Neuronal stem cell (in vitro differentiated cells): ENCODE data around the gene LTA.
A peak's percentile ranks its signal among the peaks of the same experiment; 100 is the strongest.

ENCODE experiments used
- DNase-seq: peaks from one replicate; pipeline ENCODE4 v3.0.0-alpha.2; 2013; ENCODE audit warnings: low spot score
- H2AFZ ChIP-seq: one replicate; pipeline ENCODE4 v1.6.1; 2013; ENCODE audit warnings: mild to moderate bottlenecking, low read length, inconsistent platforms
- H2AK5ac ChIP-seq: 2 replicates; pipeline ENCODE4 v1.6.1; 2013; ENCODE audit warnings: low read depth, mild to moderate bottlenecking, inconsistent platforms, low read length, moderate library complexity, mixed read lengths
- H2BK120ac ChIP-seq: 2 replicates; pipeline ENCODE4 v1.6.1; 2013; ENCODE audit warnings: low read depth, mild to moderate bottlenecking, inconsistent platforms, low read length, moderate library complexity, mixed read lengths
- H2BK12ac ChIP-seq: one replicate; pipeline ENCODE4 v1.6.1; 2013; ENCODE audit warnings: low read length, inconsistent platforms
- H2BK15ac ChIP-seq: 2 replicates; pipeline ENCODE4 v1.6.1; 2013; ENCODE audit warnings: mild to moderate bottlenecking, low read length, inconsistent platforms, mixed read lengths
- H2BK5ac ChIP-seq: one replicate; pipeline ENCODE4 v1.6.1; 2013; ENCODE audit warnings: inconsistent platforms, mild to moderate bottlenecking, low read length, moderate library complexity
- H3K14ac ChIP-seq: one replicate; pipeline ENCODE4 v1.6.1; 2013; ENCODE audit warnings: low read length, inconsistent platforms
- H3K18ac ChIP-seq: 2 replicates; pipeline ENCODE4 v1.6.1; 2013; ENCODE audit warnings: low read length, inconsistent platforms
- H3K23ac ChIP-seq: 2 replicates; pipeline ENCODE4 v1.6.1; 2013; ENCODE audit warnings: low read depth, mild to moderate bottlenecking, mixed read lengths, low read length, inconsistent platforms; ENCODE audit not compliant: poor library complexity
- H3K27ac ChIP-seq: replicated peaks from 3 replicates; pipeline ENCODE4 v1.5.1; 2013; ENCODE audit warnings: low read length, inconsistent platforms
- H3K27me3 ChIP-seq, 3 experiments: 2 replicates each; pipeline ENCODE4 v1.6.1; 2013; ENCODE audit warnings: low read length in 3 of 3, mild to moderate bottlenecking in 2 of 3, inconsistent platforms in 1 of 3, low read depth in 1 of 3, mixed read lengths in 1 of 3, moderate library complexity in 1 of 3; ENCODE audit not compliant: control insufficient read depth in 3 of 3, insufficient read depth in 3 of 3
- H3K36me3 ChIP-seq, 2 donors: replicated peaks in 1 of 2; 2 replicates each; pipeline ENCODE4 v1.6.1; 2013; ENCODE audit warnings: low read length in 2 of 2; ENCODE audit not compliant: control insufficient read depth in 2 of 2, insufficient read depth in 2 of 2
- H3K4ac ChIP-seq: 2 replicates; pipeline ENCODE4 v1.6.1; 2013; ENCODE audit warnings: inconsistent platforms, mild to moderate bottlenecking, low read length, moderate library complexity
- H3K4me1 ChIP-seq, 2 donors: 1 replicate in 1 of 2; 2 replicates in 1 of 2; pipeline ENCODE4 v1.6.1; 2013; ENCODE audit warnings: low read length in 2 of 2, low read depth in 1 of 2; ENCODE audit not compliant: control insufficient read depth in 2 of 2, insufficient read depth in 1 of 2
- H3K4me2 ChIP-seq: one replicate; pipeline ENCODE4 v1.6.1; 2013; ENCODE audit warnings: mild to moderate bottlenecking, low read length, inconsistent platforms; ENCODE audit not compliant: insufficient read depth, poor library complexity, severe bottlenecking
- H3K4me3 ChIP-seq, 2 donors: 2 replicates each; pipeline ENCODE4 v1.5.1; 2013; ENCODE audit warnings: low read length in 2 of 2, mild to moderate bottlenecking in 2 of 2, inconsistent platforms in 1 of 2, moderate library complexity in 1 of 2
- H3K79me1 ChIP-seq: one replicate; pipeline ENCODE4 v1.6.1; 2013; ENCODE audit warnings: low read depth, mild to moderate bottlenecking, inconsistent platforms, low read length, moderate library complexity
- H3K9ac ChIP-seq: one replicate; pipeline ENCODE4 v1.6.1; 2013; ENCODE audit warnings: mild to moderate bottlenecking, low read depth, low read length, inconsistent platforms; ENCODE audit not compliant: poor library complexity
- H3K9me3 ChIP-seq, 2 donors: replicated peaks in 1 of 2; 2 replicates each; pipeline versions ENCODE3 to v1.6.1; 2013; ENCODE audit warnings: low read length in 2 of 2, mild to moderate bottlenecking in 2 of 2, inconsistent platforms in 1 of 2, low read depth in 1 of 2, mixed read lengths in 1 of 2, moderate library complexity in 1 of 2; ENCODE audit not compliant: control insufficient read depth in 2 of 2, insufficient read depth in 1 of 2
- H4K8ac ChIP-seq: one replicate; pipeline ENCODE4 v1.6.1; 2013; ENCODE audit warnings: low read depth, mild to moderate bottlenecking, inconsistent platforms, low read length, moderate library complexity
- H4K91ac ChIP-seq: one replicate; pipeline ENCODE4 v1.6.1; 2013; ENCODE audit warnings: low read length, low read depth, mild to moderate bottlenecking, inconsistent platforms; ENCODE audit not compliant: poor library complexity
- WGBS, 2 donors: extraction: QIAGEN DNeasy Blood & Tissue Kit; methylation state at CpG; one replicate each; pipeline ENCODE4 v1.1.7; 2013; ENCODE audit warnings: missing lambda C conversion rate in 2 of 2, mixed read lengths in 1 of 2; ENCODE audit not compliant: insufficient read length in 2 of 2, insufficient replicate concordance in 1 of 2; ENCODE audit errors: extremely low coverage in 2 of 2; 5-methylcytosine and 5-hydroxymethylcytosine counted together

The LTA gene

DNA sequence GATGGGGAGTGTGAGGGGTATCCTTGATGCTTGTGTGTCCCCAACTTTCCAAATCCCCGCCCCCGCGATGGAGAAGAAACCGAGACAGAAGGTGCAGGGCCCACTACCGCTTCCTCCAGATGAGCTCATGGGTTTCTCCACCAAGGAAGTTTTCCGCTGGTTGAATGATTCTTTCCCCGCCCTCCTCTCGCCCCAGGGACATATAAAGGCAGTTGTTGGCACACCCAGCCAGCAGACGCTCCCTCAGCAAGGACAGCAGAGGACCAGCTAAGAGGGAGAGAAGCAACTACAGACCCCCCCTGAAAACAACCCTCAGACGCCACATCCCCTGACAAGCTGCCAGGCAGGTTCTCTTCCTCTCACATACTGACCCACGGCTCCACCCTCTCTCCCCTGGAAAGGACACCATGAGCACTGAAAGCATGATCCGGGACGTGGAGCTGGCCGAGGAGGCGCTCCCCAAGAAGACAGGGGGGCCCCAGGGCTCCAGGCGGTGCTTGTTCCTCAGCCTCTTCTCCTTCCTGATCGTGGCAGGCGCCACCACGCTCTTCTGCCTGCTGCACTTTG is 3.3 kb downstream of the LTA start, which contains the start of gene TNF:
TSS of gene TNF (plus strand) at position 231 of the 567 bp plus-strand sequence. CDS start at position 408, 177 bp downstream.
- no peak within 1 kb of the TSS for H3K27ac ChIP-seq
- H3K9ac ChIP-seq = no peak within 1 kb of the TSS
- H3K14ac ChIP-seq = no peak within 1 kb of the TSS
- H3K4me3 ChIP-seq = no peak within 1 kb of the TSS
- no peak within 1 kb of the TSS for H2BK12ac ChIP-seq
- no peak within 1 kb of the TSS for H3K18ac ChIP-seq
- no peak within 1 kb of the TSS for H3K4me2 ChIP-seq
- H3K79me1 ChIP-seq = no peaks in the 10 kb centered on the region
- peaks cover 0 to 50% (median under 1%) of the 10 kb centered on the region in 3 experiments for H3K27me3 ChIP-seq
- no peaks in the 10 kb centered on the region for H3K36me3 ChIP-seq
- no CpG with 5 or more reads among the region's 19 CpGs for WGBS, 2 donors
- no peak within 1 kb of the TSS for H4K91ac ChIP-seq
- no peak within 1 kb of the TSS for H2BK120ac ChIP-seq
- no peak within 1 kb of the TSS for H3K23ac ChIP-seq
- DNase-seq = no peak
- H2BK5ac ChIP-seq = no peak within 1 kb of the TSS
- no peaks in the 10 kb centered on the region for H3K9me3 ChIP-seq
- peak within 1 kb of the TSS; percentile 19 for H2AK5ac ChIP-seq
- no peak within 1 kb of the TSS for H4K8ac ChIP-seq
- H3K4me1 ChIP-seq = peaks cover 0 to 4% of the 10 kb centered on the region in 2 donors
- H3K4ac ChIP-seq = no peak within 1 kb of the TSS
- no peak within 1 kb of the TSS for H2BK15ac ChIP-seq
- no peak within 1 kb of the TSS for H2AFZ ChIP-seq

DNA sequence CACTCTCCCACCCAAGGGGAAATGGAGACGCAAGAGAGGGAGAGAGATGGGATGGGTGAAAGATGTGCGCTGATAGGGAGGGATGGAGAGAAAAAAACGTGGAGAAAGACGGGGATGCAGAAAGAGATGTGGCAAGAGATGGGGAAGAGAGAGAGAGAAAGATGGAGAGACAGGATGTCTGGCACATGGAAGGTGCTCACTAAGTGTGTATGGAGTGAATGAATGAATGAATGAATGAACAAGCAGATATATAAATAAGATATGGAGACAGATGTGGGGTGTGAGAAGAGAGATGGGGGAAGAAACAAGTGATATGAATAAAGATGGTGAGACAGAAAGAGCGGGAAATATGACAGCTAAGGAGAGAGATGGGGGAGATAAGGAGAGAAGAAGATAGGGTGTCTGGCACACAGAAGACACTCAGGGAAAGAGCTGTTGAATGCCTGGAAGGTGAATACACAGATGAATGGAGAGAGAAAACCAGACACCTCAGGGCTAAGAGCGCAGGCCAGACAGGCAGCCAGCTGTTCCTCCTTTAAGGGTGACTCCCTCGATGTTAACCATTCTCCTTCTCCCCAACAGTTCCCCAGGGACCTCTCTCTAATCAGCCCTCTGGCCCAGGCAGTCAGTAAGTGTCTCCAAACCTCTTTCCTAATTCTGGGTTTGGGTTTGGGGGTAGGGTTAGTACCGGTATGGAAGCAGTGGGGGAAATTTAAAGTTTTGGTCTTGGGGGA is 4.0 kb downstream of the LTA start:
- Histone ChIP-seq H3K27me3 (peaks cover 0 to 52% (median 3%) of the 10 kb centered on the region in 3 experiments), H3K9ac (no peak overlapping the region), H3K4me3 (no peak overlapping the region), H4K91ac (no peak overlapping the region), H3K27ac (no peak overlapping the region), H3K4me2 (no peak overlapping the region), H2BK5ac (no peak overlapping the region), H2AFZ (no peak overlapping the region), H3K14ac (no peak overlapping the region), H2AK5ac (no peak overlapping the region), H2BK120ac (no peak overlapping the region), H3K79me1 (no peaks in the 10 kb centered on the region), H3K4ac (no peak overlapping the region), H3K36me3 (no peaks in the 10 kb centered on the region), H2BK15ac (no peak overlapping the region), H2BK12ac (no peak overlapping the region), H3K9me3 (no peaks in the 10 kb centered on the region), H4K8ac (no peak overlapping the region), H3K18ac (no peak overlapping the region), H3K4me1 (peaks cover 2 to 7% of the 10 kb centered on the region in 2 donors), H3K23ac (no peak overlapping the region)
- 100% methylated on average over 5 of the region's 8 CpGs; no CpG with 5 or more reads in 1 of the 2 donors for WGBS, 2 donors
- DNase-seq = no peak

DNA sequence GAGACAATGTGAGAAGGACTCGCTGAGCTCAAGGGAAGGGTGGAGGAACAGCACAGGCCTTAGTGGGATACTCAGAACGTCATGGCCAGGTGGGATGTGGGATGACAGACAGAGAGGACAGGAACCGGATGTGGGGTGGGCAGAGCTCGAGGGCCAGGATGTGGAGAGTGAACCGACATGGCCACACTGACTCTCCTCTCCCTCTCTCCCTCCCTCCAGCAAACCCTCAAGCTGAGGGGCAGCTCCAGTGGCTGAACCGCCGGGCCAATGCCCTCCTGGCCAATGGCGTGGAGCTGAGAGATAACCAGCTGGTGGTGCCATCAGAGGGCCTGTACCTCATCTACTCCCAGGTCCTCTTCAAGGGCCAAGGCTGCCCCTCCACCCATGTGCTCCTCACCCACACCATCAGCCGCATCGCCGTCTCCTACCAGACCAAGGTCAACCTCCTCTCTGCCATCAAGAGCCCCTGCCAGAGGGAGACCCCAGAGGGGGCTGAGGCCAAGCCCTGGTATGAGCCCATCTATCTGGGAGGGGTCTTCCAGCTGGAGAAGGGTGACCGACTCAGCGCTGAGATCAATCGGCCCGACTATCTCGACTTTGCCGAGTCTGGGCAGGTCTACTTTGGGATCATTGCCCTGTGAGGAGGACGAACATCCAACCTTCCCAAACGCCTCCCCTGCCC is 4.9 kb downstream of the LTA start:
- Histone ChIP-seq H2BK5ac (no peak overlapping the region), H3K36me3 (no peaks in the 10 kb centered on the region), H2BK15ac (no peak overlapping the region), H3K4me3 (no peak overlapping the region), H2BK12ac (no peak overlapping the region), H3K4me1 (peaks cover 2 to 8% of the 10 kb centered on the region in 2 donors), H4K91ac (no peak overlapping the region), H2AFZ (no peak overlapping the region), H3K14ac (no peak overlapping the region), H3K18ac (peak overlapping the region; percentile 13), H2AK5ac (no peak overlapping the region), H3K27me3 (peaks cover 0 to 48% (median 11%) of the 10 kb centered on the region in 3 experiments), H3K4ac (no peak overlapping the region), H3K27ac (no peak overlapping the region), H3K9me3 (no peaks in the 10 kb centered on the region), H3K79me1 (no peaks in the 10 kb centered on the region), H4K8ac (no peak overlapping the region), H3K4me2 (no peak overlapping the region), H3K9ac (no peak overlapping the region), H2BK120ac (no peak overlapping the region), H3K23ac (peak overlapping the region; percentile 38)
- DNase-seq = no peak
- no CpG with 5 or more reads among the region's 19 CpGs for WGBS, 2 donors

DNA sequence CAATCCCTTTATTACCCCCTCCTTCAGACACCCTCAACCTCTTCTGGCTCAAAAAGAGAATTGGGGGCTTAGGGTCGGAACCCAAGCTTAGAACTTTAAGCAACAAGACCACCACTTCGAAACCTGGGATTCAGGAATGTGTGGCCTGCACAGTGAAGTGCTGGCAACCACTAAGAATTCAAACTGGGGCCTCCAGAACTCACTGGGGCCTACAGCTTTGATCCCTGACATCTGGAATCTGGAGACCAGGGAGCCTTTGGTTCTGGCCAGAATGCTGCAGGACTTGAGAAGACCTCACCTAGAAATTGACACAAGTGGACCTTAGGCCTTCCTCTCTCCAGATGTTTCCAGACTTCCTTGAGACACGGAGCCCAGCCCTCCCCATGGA is 5.5 kb downstream of the LTA start:
- Histone ChIP-seq H3K14ac (no peak overlapping the region), H3K9ac (no peak overlapping the region), H2AFZ (no peak overlapping the region), H2BK5ac (no peak overlapping the region), H3K27me3 (peaks cover 0 to 48% (median 12%) of the 10 kb centered on the region in 3 experiments), H4K8ac (no peak overlapping the region), H3K4ac (no peak overlapping the region), H3K4me3 (no peak overlapping the region), H2BK15ac (no peak overlapping the region), H3K36me3 (no peaks in the 10 kb centered on the region), H3K23ac (no peak overlapping the region), H2BK12ac (no peak overlapping the region), H3K4me1 (peaks cover 2 to 8% of the 10 kb centered on the region in 2 donors), H2BK120ac (no peak overlapping the region), H3K4me2 (no peak overlapping the region), H3K79me1 (no peaks in the 10 kb centered on the region), H3K9me3 (no peaks in the 10 kb centered on the region), H3K18ac (no peak overlapping the region), H2AK5ac (no peak overlapping the region), H4K91ac (no peak overlapping the region), H3K27ac (no peak overlapping the region)
- WGBS, 2 donors = no CpG with 5 or more reads among the region's 3 CpGs
- DNase-seq = no peak
